Measurements from ENCODE around the gene ISG20L2. TPM values are rescaled to one million over a fixed set of nuclear protein-coding genes. Genes with fewer than 3 reads are reported as not detected.

The ISG20L2 gene
- total RNA-seq, 2 experiments from 2014 or later, result 44.2 to 50.9 TPM

GRCh38 chr1:156689035-156689952 is 39.3 kb downstream of the ISG20L2 start:
- Mint-ChIP-seq H3K36me3 (ENCODE audit: low read depth) (no peaks in the 10 kb centered on the region), H3K27me3 (peaks cover 61% of the 10 kb centered on the region), H3K9me3 (no peaks in the 10 kb centered on the region), H3K27ac (no peak overlapping the region), H3K4me1 (ENCODE audit: low read depth) (peaks cover 31% of the 10 kb centered on the region), H3K4me3 (no peak overlapping the region)
- no peaks in the 10 kb centered on the region for H3K36me3 ChIP-seq (ENCODE audit: insufficient read depth, low read length)
- intact Hi-C loops (cut with DNase I, micrococcal nuclease), result loop anchor here (1.0 to 10.0 kb wide), 7 partner anchors 17 to 240 kb away; partner anchors contain the start of genes LRRC71 (in 1 of the 2), NTRK1 (in 1 of the 2) and PRCC (in 1 of the 2)
- TF ChIP-seq, protein P1, sequence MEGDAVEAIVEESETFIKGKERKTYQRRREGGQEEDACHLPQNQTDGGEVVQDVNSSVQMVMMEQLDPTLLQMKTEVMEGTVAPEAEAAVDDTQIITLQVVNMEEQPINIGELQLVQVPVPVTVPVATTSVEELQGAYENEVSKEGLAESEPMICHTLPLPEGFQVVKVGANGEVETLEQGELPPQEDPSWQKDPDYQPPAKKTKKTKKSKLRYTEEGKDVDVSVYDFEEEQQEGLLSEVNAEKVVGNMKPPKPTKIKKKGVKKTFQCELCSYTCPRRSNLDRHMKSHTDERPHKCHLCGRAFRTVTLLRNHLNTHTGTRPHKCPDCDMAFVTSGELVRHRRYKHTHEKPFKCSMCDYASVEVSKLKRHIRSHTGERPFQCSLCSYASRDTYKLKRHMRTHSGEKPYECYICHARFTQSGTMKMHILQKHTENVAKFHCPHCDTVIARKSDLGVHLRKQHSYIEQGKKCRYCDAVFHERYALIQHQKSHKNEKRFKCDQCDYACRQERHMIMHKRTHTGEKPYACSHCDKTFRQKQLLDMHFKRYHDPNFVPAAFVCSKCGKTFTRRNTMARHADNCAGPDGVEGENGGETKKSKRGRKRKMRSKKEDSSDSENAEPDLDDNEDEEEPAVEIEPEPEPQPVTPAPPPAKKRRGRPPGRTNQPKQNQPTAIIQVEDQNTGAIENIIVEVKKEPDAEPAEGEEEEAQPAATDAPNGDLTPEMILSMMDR (IDR thresholded peaks at IDR 0.05), result peak; percentile 95
- DNase-seq (peak; percentile 62 to 88 (median 71)), ATAC-seq (ENCODE audit: poor library complexity) (peak; percentile 99)
- H3K4me1 ChIP-seq (ENCODE audit: insufficient read depth, low read length), result peaks cover 28% of the 10 kb centered on the region
- H3K9me3 ChIP-seq (ENCODE audit: control insufficient read depth in 1 of 2, insufficient read depth in 1 of 2, low read length in 2 of 2), result peaks cover 0 to 13% of the 10 kb centered on the region in 2 experiments
- H3K4me3 ChIP-seq (ENCODE audit: low read length), result no peak overlapping the region
- H3K27ac ChIP-seq (ENCODE audit: low read depth in 1 of 2, low read length in 2 of 2), result no peak overlapping the region
- ChIA-PET CTCF (interaction anchor here (0.6 to 3.6 kb wide), 33 partner anchors 9 to 244 kb away, joined by 3 to 119 read pairs (median 5); partner anchors contain the start of genes CRABP2, ISG20L2, METTL25B and MRPL24), POLR2A (interaction anchor here (0.8 to 3.9 kb wide), 6 partner anchors 16 to 171 kb away, joined by 3 to 38 read pairs (median 4); partner anchors contain the start of genes CRABP2, ISG20L2, METTL25B and PRCC)
- H3K27me3 ChIP-seq (ENCODE audit: control insufficient read depth in 1 of 2, insufficient read depth in 2 of 2, low read length in 2 of 2), result peaks cover 49 to 57% of the 10 kb centered on the region in 2 experiments

DNA sequence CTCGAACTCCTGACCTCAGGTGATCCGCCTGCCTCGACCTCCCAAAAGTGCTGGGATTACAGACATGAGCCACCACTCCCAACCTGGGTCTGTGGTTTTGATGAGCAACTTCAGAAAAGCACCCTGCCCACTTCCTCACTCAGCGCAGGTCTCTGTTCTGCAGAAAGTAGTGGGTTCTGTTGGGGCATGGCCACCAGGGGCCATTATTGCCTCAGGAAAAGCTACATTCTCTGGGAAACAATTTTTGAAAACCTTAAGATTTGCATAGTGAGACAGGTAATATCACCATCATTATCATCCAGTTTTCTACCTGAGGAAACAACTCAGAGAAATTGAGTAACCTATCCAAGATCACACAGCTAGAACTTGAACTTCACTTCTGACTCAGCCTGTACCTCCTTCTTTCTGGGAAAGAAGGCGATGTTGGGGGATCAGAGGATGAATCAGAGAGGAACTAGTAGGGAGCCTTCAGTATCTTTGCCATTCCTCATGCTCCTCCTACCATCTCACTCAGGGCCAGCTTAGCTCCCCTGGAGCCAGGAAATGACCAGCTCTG is 44.3 kb downstream of the ISG20L2 start:
- DNase-seq (peak in 5 of 14 experiments; percentile 13 to 60 (median 38)), ATAC-seq (ENCODE audit: poor library complexity) (peak; percentile 80)
- peaks cover 54% of the 10 kb centered on the region for H3K27me3 Mint-ChIP-seq
- H3K27ac Mint-ChIP-seq, result no peak overlapping the region
- CTCF ChIA-PET, result interaction anchor here (1.5 kb wide), 1 partner anchor 42 kb away, joined by 7 read pairs; no protein-coding TSS in a partner anchor
- H3K9me3 Mint-ChIP-seq, result no peaks in the 10 kb centered on the region
- Histone ChIP-seq H3K27me3 (ENCODE audit: control insufficient read depth in 1 of 2, insufficient read depth in 2 of 2, low read length in 2 of 2) (peaks cover 31 to 32% of the 10 kb centered on the region in 2 experiments), H3K36me3 (ENCODE audit: insufficient read depth, low read length) (no peaks in the 10 kb centered on the region), H3K27ac (ENCODE audit: low read depth in 1 of 2, low read length in 2 of 2) (no peak overlapping the region), H3K4me3 (ENCODE audit: low read length) (no peak overlapping the region), H3K9me3 (ENCODE audit: control insufficient read depth in 1 of 2, insufficient read depth in 1 of 2, low read length in 2 of 2) (no peaks in the 10 kb centered on the region), H3K4me1 (ENCODE audit: insufficient read depth, low read length) (peaks cover 15% of the 10 kb centered on the region)
- H3K4me1 Mint-ChIP-seq (ENCODE audit: low read depth), result peaks cover 19% of the 10 kb centered on the region
- intact Hi-C loops (cut with DNase I, micrococcal nuclease), result loop anchor here in 1 of 2 experiments (10.0 kb wide), 1 partner anchor 240 kb away; the partner anchor contains the start of gene LRRC71
- TF ChIP-seq, protein P1 (IDR thresholded peaks at IDR 0.05), result peak; percentile 19
- POLR2A ChIA-PET, result interaction anchor here (0.8 kb wide), 2 partner anchors 44 to 183 kb away, joined by 3 read pairs; partner anchors contain the start of gene METTL25B
- H3K36me3 Mint-ChIP-seq (ENCODE audit: low read depth), result no peaks in the 10 kb centered on the region
- H3K4me3 Mint-ChIP-seq, result no peak overlapping the region

GRCh38 chr1:156682166-156682890 is 46.2 kb downstream of the ISG20L2 start:
- Histone ChIP-seq H3K27me3 (ENCODE audit: control insufficient read depth in 1 of 2, insufficient read depth in 2 of 2, low read length in 2 of 2) (peaks cover 41 to 43% of the 10 kb centered on the region in 2 experiments), H3K36me3 (ENCODE audit: insufficient read depth, low read length) (no peaks in the 10 kb centered on the region), H3K27ac (ENCODE audit: low read depth in 1 of 2, low read length in 2 of 2) (no peak overlapping the region), H3K9me3 (ENCODE audit: control insufficient read depth in 1 of 2, insufficient read depth in 1 of 2, low read length in 2 of 2) (no peaks in the 10 kb centered on the region), H3K4me3 (ENCODE audit: low read length) (no peak overlapping the region), H3K4me1 (ENCODE audit: insufficient read depth, low read length) (peaks cover 20% of the 10 kb centered on the region)
- ATAC-seq (ENCODE audit: poor library complexity), result no peak
- Mint-ChIP-seq H3K4me1 (ENCODE audit: low read depth) (peaks cover 30% of the 10 kb centered on the region), H3K9me3 (no peaks in the 10 kb centered on the region), H3K27me3 (peaks cover 63% of the 10 kb centered on the region), H3K36me3 (ENCODE audit: low read depth) (no peaks in the 10 kb centered on the region), H3K27ac (no peak overlapping the region), H3K4me3 (no peak overlapping the region)
- no peak for DNase-seq
- ChIA-PET CTCF (no interaction called here), POLR2A (no interaction called here)
- intact Hi-C loops (cut with DNase I, micrococcal nuclease), result loop anchor here in 1 of 2 experiments (10.0 kb wide), 1 partner anchor 242 kb away; the partner anchor contains the start of gene LRRC71
- TF ChIP-seq, protein P1 (IDR thresholded peaks at IDR 0.05), result no peak
